ENCODE measurements around the gene AMDHD2.

Gene AMDHD2

DNA sequence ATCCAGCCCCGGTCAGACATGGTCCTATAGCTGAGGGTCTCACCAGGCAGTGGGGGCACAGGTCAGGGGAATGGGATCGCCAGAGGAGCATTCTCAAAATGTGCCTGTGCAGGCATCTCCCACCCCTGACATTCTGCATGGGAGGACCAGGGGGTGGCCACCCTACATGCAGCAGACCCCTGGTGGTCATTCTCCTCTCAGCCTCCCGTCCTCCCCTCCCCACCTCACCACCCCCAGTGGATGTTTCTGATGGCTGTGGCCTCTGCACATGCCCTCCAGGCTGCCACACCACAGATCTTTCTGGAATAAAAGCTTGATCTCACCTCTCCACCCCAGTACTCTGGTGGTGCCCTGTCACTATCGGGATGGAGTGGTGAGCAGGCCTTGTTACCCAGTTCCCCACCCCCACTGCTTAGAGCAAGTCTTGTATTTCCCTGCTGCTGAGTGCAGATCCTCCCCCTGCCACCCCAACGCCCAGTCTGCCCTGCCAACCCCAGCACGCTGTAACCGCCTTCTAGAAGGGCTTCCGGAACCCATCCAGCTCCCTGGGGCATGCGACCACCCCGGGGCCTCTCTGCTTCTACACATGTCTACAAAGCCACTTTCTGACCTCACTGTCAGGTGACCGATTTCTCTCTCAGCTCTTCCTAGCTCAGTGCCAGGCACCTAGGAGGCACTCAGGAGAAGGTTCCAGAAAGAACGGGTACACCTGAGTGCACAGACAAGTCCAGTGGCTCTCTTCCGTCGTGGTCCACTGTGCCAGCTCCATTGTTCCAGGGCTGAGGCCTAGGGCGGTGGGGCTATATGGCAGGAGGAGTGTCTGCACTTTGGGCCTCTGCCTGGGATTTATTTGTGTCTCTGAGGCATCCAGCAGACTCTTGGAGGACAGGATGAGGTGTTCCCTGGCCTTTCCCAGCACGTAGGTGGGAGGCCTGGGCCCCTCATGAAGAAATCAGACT, 36.0 kb upstream of the AMDHD2 start:
- no peak for DNase-seq

GRCh38 chr16:2484898-2485508, 35.2 kb upstream of the AMDHD2 start:
- no peak for DNase-seq

DNA sequence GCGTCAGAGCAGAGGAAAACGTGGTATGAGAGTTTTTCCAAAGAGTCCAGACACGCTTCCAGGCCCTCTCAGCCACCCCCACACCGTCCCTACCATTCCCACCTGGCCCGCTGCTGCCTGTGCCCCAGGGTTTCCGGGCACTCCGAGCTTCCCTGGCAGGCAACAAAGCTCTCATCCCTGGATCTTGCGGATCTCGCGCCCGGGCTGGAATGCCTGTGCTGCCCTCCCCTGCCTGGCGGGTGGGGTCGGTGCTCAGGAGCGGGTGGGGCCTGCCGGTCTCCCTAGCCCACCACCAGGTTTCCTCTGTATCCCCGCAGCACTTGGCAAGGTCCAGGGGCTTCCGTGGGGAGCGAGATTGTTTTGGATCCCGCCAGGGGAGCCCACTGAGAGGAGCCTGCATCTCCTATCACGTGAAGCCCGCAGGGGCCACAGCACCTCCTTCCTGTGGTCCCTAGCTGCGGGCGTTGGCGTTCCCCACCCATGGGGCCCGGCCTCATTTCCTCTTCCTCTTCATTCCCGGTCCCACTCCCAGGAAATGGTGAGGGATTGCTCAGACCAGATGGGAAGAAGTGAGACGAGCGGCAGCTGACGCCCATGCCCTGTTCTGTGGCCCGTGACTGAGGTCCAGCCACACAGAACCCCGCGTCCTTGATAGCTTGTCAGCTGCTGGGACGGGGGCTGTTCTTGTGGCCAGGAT, 34.2 kb upstream of the AMDHD2 start:
- no peak for DNase-seq

DNA sequence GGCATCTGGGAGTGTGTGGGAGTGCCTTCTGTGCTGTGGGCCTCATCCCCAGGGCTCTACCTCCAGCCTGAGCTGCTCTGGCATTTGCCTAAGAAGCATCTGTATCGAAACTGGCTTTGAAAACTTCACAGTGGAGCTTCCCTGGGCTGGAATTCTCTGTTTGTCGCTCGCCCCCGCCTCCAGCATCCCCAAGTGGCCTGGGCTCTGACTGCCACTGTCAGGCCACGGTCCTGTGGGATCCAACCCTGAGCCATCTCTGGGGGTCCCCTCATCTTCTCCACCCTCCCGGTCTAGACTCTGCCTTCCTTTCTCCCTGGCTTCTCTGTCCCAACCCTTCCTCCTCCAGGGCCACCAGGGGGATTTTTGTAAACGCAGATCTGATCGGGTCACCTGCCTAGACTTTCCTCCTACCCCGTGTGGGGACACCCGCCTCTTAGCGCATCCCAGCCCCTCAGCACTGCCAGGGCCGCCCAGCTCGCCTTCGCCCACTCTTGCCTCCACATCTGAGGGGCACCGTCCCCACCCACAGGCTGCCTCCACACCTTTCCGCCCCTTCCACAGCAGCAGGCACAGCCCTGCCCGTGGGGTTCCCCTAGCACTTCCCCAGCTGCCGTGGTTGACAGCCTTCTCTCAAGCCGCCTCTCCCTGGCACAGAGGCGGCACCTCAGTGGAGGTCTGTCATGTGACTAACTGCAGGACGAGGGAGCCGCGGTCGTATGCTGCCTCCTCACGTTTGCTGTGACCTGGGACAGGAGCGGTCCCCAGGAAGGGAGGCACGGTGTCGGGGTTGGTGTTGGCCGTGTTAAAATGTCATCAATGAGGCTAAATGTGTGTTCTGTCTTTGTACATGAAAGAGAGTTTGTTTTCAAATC, 33.3 kb upstream of the AMDHD2 start:
- DNase-seq, result no peak

GRCh38 chr16:2487517-2487842, 32.7 kb upstream of the AMDHD2 start:
- DNase-seq, result no peak

DNA sequence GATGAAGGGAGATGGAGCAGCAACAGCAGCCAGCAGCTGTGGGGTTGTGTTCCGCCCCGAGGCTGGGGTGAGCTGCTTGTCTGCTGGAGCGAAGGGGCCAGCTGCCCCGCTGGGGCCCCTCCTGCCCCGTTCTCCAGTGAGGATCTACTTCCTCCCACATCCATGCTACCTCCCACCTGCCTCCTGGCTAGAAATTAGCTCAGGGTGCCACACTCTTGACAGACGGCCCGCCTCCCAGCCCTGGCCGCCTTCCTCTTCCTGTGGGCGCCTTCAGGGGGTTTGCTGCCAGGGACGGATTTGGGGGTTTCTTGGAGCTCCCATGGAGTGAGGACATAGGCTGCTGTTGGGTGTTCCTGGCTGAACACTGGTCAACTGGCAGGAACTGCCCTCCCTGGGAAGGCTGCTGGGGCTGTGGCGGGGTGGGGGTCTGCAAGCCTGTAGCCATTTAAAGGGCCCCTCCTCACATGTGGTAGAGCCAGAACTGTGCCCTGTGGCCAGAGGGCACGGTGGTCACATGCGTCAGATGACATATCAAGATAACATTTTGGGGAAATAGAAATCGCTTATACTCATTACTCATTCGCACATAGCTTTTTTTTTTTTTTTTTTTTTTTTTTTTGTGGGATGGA, 32.2 kb upstream of the AMDHD2 start:
- no peak for DNase-seq

- DNase-seq, result no peak
Observed at GRCh38 chr16:2489581-2489980, 30.6 kb upstream of the AMDHD2 start.

GRCh38 chr16:2490190-2491105, 29.7 kb upstream of the AMDHD2 start:
- DNase-seq, result no peak

GRCh38 chr16:2492292-2492691, 27.9 kb upstream of the AMDHD2 start:
- no peak for DNase-seq

DNA sequence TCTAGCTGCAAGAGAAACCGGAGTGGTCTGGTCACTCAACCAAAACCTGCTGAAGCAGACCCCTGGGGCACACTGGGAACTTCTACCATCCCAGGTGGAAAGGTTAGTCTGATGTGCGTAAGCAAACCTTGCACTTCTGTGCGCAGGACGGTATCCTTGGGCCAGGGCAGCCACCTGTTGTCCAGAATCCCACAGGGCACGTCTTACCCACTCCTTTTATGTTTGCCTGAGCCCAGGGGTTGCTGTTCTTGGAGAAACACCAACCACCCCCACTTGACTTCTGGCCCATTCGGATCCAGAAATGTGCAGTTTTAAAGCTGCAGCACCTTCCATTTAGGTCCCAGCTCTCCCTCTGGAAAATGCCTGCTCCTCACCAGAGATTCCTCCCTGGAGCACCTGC, 26.6 kb upstream of the AMDHD2 start:
- no peak for DNase-seq

GRCh38 chr16:2494616-2495015, 25.6 kb upstream of the AMDHD2 start:
- DNase-seq, result no peak

- DNase-seq, result no peak
Observed at GRCh38 chr16:2495041-2495440, 25.1 kb upstream of the AMDHD2 start.

DNA sequence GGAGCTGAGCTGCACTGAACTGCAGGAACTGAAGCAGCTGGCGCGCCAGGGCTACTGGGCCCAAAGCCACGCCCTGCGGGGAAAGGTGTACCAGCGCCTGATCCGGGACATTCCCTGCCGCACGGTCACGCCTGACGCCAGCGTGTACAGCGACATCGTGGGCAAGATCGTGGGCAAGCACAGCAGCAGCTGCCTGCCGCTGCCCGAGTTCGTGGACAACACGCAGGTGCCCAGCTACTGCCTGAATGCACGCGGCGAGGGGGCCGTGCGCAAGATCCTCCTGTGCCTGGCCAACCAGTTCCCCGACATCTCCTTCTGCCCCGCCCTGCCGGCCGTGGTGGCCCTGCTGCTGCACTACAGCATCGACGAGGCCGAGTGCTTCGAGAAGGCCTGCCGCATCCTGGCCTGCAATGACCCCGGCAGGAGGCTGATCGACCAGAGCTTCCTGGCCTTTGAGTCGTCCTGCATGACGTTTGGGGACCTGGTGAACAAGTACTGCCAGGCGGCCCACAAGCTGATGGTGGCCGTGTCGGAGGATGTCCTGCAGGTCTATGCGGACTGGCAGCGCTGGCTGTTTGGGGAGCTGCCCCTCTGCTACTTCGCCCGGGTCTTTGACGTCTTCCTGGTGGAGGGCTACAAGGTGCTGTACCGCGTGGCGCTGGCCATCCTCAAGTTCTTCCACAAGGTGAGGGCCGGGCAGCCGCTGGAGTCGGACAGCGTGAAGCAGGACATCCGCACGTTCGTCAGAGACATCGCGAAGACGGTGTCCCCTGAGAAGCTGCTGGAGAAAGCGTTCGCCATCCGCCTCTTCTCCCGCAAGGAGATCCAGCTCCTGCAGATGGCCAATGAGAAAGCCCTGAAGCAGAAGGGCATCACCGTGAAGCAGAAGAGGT, 23.7 kb upstream of the AMDHD2 start:
- DNase-seq, result no peak

- no peak for DNase-seq
Observed at GRCh38 chr16:2497116-2497630, 23.0 kb upstream of the AMDHD2 start.

GRCh38 chr16:2497695-2498484, 22.3 kb upstream of the AMDHD2 start:
- no peak for DNase-seq

DNA sequence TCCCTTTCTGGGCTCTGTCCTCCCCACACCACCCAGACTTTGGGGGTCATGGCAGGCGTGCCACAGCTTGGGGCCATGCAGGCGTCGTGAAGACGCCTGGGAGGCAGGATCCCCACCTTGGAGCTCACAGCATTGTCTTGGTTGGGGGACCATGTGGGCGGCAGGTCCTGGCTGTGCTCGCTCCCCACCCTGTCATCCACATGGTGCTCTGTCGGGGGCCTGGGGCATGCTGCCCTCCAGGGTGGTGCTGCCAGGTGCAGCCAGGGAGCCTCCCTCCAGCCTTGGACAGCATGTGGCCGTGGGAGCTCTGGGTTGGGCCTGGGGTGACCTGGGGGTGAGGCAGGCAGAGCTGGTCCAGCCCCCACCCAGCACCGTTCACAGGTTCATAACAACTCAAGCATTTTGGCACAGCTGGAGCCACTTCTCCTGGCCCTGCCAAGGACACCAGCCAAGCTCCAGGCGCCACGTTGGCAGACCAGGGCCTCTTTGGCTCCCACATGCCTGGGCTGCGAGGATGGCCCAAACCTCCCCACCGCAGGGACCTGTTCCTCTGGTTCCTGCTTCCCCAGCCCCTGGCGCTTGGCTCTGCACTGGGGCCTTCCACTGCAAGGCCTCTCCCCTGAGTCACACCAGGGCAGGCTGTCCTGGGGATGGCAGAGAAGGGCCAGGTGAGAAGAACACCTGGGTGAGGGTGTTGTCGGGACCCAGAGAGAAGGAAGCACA, 21.5 kb upstream of the AMDHD2 start:
- DNase-seq, result no peak

DNA sequence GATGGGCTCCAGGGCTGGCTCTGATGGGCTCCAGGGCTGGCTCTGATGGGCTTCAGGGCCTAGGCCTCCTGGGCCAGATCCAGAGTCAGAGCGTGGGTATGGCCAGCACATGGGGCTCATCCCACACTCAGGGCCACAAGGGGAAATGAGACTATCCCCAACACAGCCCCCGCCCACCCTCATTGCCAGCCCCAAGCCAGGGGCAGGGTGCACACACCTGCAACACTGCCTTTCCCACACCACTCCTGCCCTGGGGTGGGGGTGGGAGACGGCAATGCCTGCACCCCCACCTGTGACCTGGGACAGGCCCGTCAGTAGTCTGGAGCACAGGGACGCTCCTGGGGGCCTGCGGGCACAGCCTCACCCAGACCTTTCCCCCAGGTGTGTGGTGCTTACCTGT, 20.7 kb upstream of the AMDHD2 start:
- no peak for DNase-seq

GRCh38 chr16:2499890-2500429, 20.2 kb upstream of the AMDHD2 start:
- no peak for DNase-seq
